Measurements from ENCODE around the gene SLIT1.

The SLIT1 gene

GRCh38 chr10:97157578-97158095, 28.1 kb downstream of the SLIT1 start:
- DNase-seq (ENCODE audit: low read depth in 1 of 2, low spot score in 1 of 2) = no peak
- no peak for TF ChIP-seq JUND (IDR thresholded peaks at IDR 0.05; ENCODE audit: low read depth)
- in situ Hi-C loops (cut with HindIII; ENCODE audit: low pct_unique_long_range_greater_than_20kb, low sequenced_read_pairs) = no loop called here

- in situ Hi-C loops (cut with HindIII; ENCODE audit: low pct_unique_long_range_greater_than_20kb, low sequenced_read_pairs) = no loop called here
- DNase-seq (ENCODE audit: low read depth in 1 of 2, low spot score in 1 of 2) = no peak
- TF ChIP-seq JUND (IDR thresholded peaks at IDR 0.05; ENCODE audit: low read depth) = no peak
Observed at GRCh38 chr10:97154781-97155180, 31.0 kb downstream of the SLIT1 start.

GRCh38 chr10:97154162-97154561, 31.6 kb downstream of the SLIT1 start:
- in situ Hi-C loops (cut with HindIII; ENCODE audit: low pct_unique_long_range_greater_than_20kb, low sequenced_read_pairs) = no loop called here
- DNase-seq (ENCODE audit: low read depth in 1 of 2, low spot score in 1 of 2) = no peak
- TF ChIP-seq JUND (IDR thresholded peaks at IDR 0.05; ENCODE audit: low read depth) = no peak

GRCh38 chr10:97153270-97153850, 32.4 kb downstream of the SLIT1 start:
- no peak for TF ChIP-seq JUND (IDR thresholded peaks at IDR 0.05; ENCODE audit: low read depth)
- in situ Hi-C loops (cut with HindIII; ENCODE audit: low pct_unique_long_range_greater_than_20kb, low sequenced_read_pairs) = no loop called here

GRCh38 chr10:97151307-97151914, 34.3 kb downstream of the SLIT1 start:
- DNase-seq (ENCODE audit: low read depth in 1 of 2, low spot score in 1 of 2) = no peak
- TF ChIP-seq JUND (IDR thresholded peaks at IDR 0.05; ENCODE audit: low read depth) = no peak
- in situ Hi-C loops (cut with HindIII; ENCODE audit: low pct_unique_long_range_greater_than_20kb, low sequenced_read_pairs) = no loop called here

More at GRCh38 chr10:97153270-97153850, 32.4 kb downstream of the SLIT1 start:
- DNase-seq (ENCODE audit: low read depth in 1 of 2, low spot score in 1 of 2) = no peak

GRCh38 chr10:97150616-97151015, 35.1 kb downstream of the SLIT1 start:
- no peak for DNase-seq (ENCODE audit: low read depth in 1 of 2, low spot score in 1 of 2)
- TF ChIP-seq JUND (IDR thresholded peaks at IDR 0.05; ENCODE audit: low read depth) = no peak
- in situ Hi-C loops (cut with HindIII; ENCODE audit: low pct_unique_long_range_greater_than_20kb, low sequenced_read_pairs) = no loop called here

- DNase-seq (ENCODE audit: low read depth in 1 of 2, low spot score in 1 of 2) = no peak
- in situ Hi-C loops (cut with HindIII; ENCODE audit: low pct_unique_long_range_greater_than_20kb, low sequenced_read_pairs) = no loop called here
- TF ChIP-seq JUND (IDR thresholded peaks at IDR 0.05; ENCODE audit: low read depth) = no peak
Observed at GRCh38 chr10:97150013-97150595, 35.7 kb downstream of the SLIT1 start.

GRCh38 chr10:97149079-97149531, 36.7 kb downstream of the SLIT1 start:
- DNase-seq (ENCODE audit: low read depth in 1 of 2, low spot score in 1 of 2) = no peak
- TF ChIP-seq JUND (IDR thresholded peaks at IDR 0.05; ENCODE audit: low read depth) = no peak
- in situ Hi-C loops (cut with HindIII; ENCODE audit: low pct_unique_long_range_greater_than_20kb, low sequenced_read_pairs) = no loop called here

GRCh38 chr10:97144297-97144696, 41.5 kb downstream of the SLIT1 start:
- in situ Hi-C loops (cut with HindIII; ENCODE audit: low pct_unique_long_range_greater_than_20kb, low sequenced_read_pairs) = no loop called here
- no peak for DNase-seq (ENCODE audit: low read depth in 1 of 2, low spot score in 1 of 2)
- TF ChIP-seq JUND (IDR thresholded peaks at IDR 0.05; ENCODE audit: low read depth) = no peak

GRCh38 chr10:97142834-97143233, 42.9 kb downstream of the SLIT1 start:
- no peak for TF ChIP-seq JUND (IDR thresholded peaks at IDR 0.05; ENCODE audit: low read depth)
- DNase-seq (ENCODE audit: low read depth in 1 of 2, low spot score in 1 of 2) = no peak

GRCh38 chr10:97140902-97141745, 44.6 kb downstream of the SLIT1 start:
- TF ChIP-seq JUND (IDR thresholded peaks at IDR 0.05; ENCODE audit: low read depth) = no peak
- no peak for DNase-seq (ENCODE audit: low read depth in 1 of 2, low spot score in 1 of 2)
- in situ Hi-C loops (cut with HindIII; ENCODE audit: low pct_unique_long_range_greater_than_20kb, low sequenced_read_pairs) = no loop called here

More at GRCh38 chr10:97142834-97143233, 42.9 kb downstream of the SLIT1 start:
- in situ Hi-C loops (cut with HindIII; ENCODE audit: low pct_unique_long_range_greater_than_20kb, low sequenced_read_pairs) = no loop called here

GRCh38 chr10:97140049-97140846, 45.5 kb downstream of the SLIT1 start:
- TF ChIP-seq JUND (IDR thresholded peaks at IDR 0.05; ENCODE audit: low read depth) = no peak
- no peak for DNase-seq (ENCODE audit: low read depth in 1 of 2, low spot score in 1 of 2)
- in situ Hi-C loops (cut with HindIII; ENCODE audit: low pct_unique_long_range_greater_than_20kb, low sequenced_read_pairs) = no loop called here

Data from T47D (cell line).